Uterus (tissue), 4 donors: Measurements from ENCODE around the gene ETF1. TPM values are rescaled to one million over a fixed set of nuclear protein-coding genes. Genes with fewer than 3 reads are reported as not detected.

Source experiments
- DNase-seq, 2 donors: peaks; one replicate each; pipeline ENCODE4 v3.0.0-alpha.2; 2019 to 2020
- H3K27ac ChIP-seq, 2 donors: fragments of 200-600 bp; sonication (generic); 1 replicate in 1 of 2; 2 replicates in 1 of 2; pipeline ENCODE4 v1.5.1; 2016 to 2018
- H3K27me3 ChIP-seq, 2 donors: fragments of 200-600 bp; sonication (generic); one replicate each; pipeline ENCODE4 v1.5.1; 2018 to 2019; ENCODE audit warnings: control low read depth in 1 of 2
- H3K36me3 ChIP-seq, 2 donors: fragments of 200-600 bp; sonication (generic); one replicate each; pipeline ENCODE4 v1.5.1; 2019; ENCODE audit warnings: control low read depth in 1 of 2
- H3K4me1 ChIP-seq, 2 donors: fragments of 200-600 bp; sonication (generic); one replicate each; pipeline ENCODE4 v1.5.1; 2018 to 2019; ENCODE audit warnings: control low read depth in 1 of 2
- H3K4me3 ChIP-seq, 2 donors: fragments of 200-600 bp; sonication (generic); 1 replicate in 1 of 2; 2 replicates in 1 of 2; pipeline ENCODE4 v1.5.1; 2018 to 2019; ENCODE audit warnings: mild to moderate bottlenecking in 1 of 2
- H3K9me3 ChIP-seq, 2 donors: fragments of 200-600 bp; sonication (generic); one replicate each; pipeline ENCODE4 v1.5.1; 2019; ENCODE audit warnings: control low read depth in 1 of 2
- POLR2A ChIP-seq, 2 donors: fragments of 450-650 bp; IDR thresholded peaks; one replicate each; pipeline ENCODE4 v1.6.1; 2016; ENCODE audit warnings: antibody characterized with exemption in 2 of 2, mild to moderate bottlenecking in 1 of 2, moderate library complexity in 1 of 2
- intact Hi-C: fragments of 100-400 bp; cut with DNase I; formaldehyde crosslinking; loops from one replicate; pipeline ENCODE4 v1.15.1; 2023; ENCODE audit warnings: low total_unique reads
- total RNA-seq, 4 donors: library from RNA; depleted of rRNA in 3 of 4; stranded (reverse); fragments of >200 nt in 3 of 4; gene quantifications; one replicate each; pipeline versions ENCODE4 v1.1.0 to v1.2.4, GENCODE V29; 2014 to 2023
- TF ChIP-seq, protein P1 (sequence below), 4 experiments: fragments of 200-600 bp in 2 of 4; fragments of 450-650 bp in 2 of 4; sonication (generic) in 2 of 4; IDR thresholded peaks; one replicate each; pipeline ENCODE4 v1.5.1; 2016 to 2019; ENCODE audit warnings: antibody characterized with exemption in 4 of 4, mild to moderate bottlenecking in 2 of 4, moderate library complexity in 1 of 4
- donor health status: DM: yes; HTN: yes; CAD: no.

The ETF1 gene
- total RNA-seq, 4 donors from 2014 or later = 40.9 to 129 (median 87.8) TPM

- TF ChIP-seq, protein P1, sequence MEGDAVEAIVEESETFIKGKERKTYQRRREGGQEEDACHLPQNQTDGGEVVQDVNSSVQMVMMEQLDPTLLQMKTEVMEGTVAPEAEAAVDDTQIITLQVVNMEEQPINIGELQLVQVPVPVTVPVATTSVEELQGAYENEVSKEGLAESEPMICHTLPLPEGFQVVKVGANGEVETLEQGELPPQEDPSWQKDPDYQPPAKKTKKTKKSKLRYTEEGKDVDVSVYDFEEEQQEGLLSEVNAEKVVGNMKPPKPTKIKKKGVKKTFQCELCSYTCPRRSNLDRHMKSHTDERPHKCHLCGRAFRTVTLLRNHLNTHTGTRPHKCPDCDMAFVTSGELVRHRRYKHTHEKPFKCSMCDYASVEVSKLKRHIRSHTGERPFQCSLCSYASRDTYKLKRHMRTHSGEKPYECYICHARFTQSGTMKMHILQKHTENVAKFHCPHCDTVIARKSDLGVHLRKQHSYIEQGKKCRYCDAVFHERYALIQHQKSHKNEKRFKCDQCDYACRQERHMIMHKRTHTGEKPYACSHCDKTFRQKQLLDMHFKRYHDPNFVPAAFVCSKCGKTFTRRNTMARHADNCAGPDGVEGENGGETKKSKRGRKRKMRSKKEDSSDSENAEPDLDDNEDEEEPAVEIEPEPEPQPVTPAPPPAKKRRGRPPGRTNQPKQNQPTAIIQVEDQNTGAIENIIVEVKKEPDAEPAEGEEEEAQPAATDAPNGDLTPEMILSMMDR (IDR thresholded peaks at IDR 0.05) = no peak
- no peak for TF ChIP-seq POLR2A (IDR thresholded peaks at IDR 0.05)
- intact Hi-C loops = no loop called here
- Histone ChIP-seq H3K4me3 (no peak overlapping the region), H3K9me3 (no peaks in the 10 kb centered on the region), H3K36me3 (no peaks in the 10 kb centered on the region), H3K4me1 (no peaks in the 10 kb centered on the region), H3K27ac (no peak overlapping the region), H3K27me3 (no peaks in the 10 kb centered on the region)
- no peak for DNase-seq
Observed at GRCh38 chr5:138554143-138554542, 11.1 kb upstream of the ETF1 start.

GRCh38 chr5:138553437-138554095 is 10.5 kb upstream of the ETF1 start:
- Histone ChIP-seq H3K36me3 (no peaks in the 10 kb centered on the region), H3K4me3 (no peak overlapping the region), H3K9me3 (no peaks in the 10 kb centered on the region), H3K27ac (no peak overlapping the region), H3K27me3 (no peaks in the 10 kb centered on the region), H3K4me1 (no peaks in the 10 kb centered on the region)
- intact Hi-C loops = no loop called here
- no peak for TF ChIP-seq POLR2A (IDR thresholded peaks at IDR 0.05)
- TF ChIP-seq, protein P1 (IDR thresholded peaks at IDR 0.05) = no peak
- no peak for DNase-seq

GRCh38 chr5:138552657-138553056 is 9.6 kb upstream of the ETF1 start:
- intact Hi-C loops = no loop called here
- Histone ChIP-seq H3K27ac (no peak overlapping the region), H3K36me3 (no peaks in the 10 kb centered on the region), H3K4me1 (no peaks in the 10 kb centered on the region), H3K27me3 (no peaks in the 10 kb centered on the region), H3K4me3 (no peak overlapping the region), H3K9me3 (no peaks in the 10 kb centered on the region)
- TF ChIP-seq POLR2A (IDR thresholded peaks at IDR 0.05) = no peak
- TF ChIP-seq, protein P1 (IDR thresholded peaks at IDR 0.05) = no peak
- no peak for DNase-seq

- Histone ChIP-seq H3K9me3 (no peaks in the 10 kb centered on the region), H3K36me3 (no peaks in the 10 kb centered on the region), H3K27me3 (no peaks in the 10 kb centered on the region), H3K4me3 (no peak overlapping the region), H3K27ac (no peak overlapping the region), H3K4me1 (peaks cover 8 to 11% of the 10 kb centered on the region in 2 donors)
- intact Hi-C loops = no loop called here
- DNase-seq = no peak
- TF ChIP-seq, protein P1 (IDR thresholded peaks at IDR 0.05) = no peak
- no peak for TF ChIP-seq POLR2A (IDR thresholded peaks at IDR 0.05)
Observed at GRCh38 chr5:138549414-138549813, 6.4 kb upstream of the ETF1 start.

DNA sequence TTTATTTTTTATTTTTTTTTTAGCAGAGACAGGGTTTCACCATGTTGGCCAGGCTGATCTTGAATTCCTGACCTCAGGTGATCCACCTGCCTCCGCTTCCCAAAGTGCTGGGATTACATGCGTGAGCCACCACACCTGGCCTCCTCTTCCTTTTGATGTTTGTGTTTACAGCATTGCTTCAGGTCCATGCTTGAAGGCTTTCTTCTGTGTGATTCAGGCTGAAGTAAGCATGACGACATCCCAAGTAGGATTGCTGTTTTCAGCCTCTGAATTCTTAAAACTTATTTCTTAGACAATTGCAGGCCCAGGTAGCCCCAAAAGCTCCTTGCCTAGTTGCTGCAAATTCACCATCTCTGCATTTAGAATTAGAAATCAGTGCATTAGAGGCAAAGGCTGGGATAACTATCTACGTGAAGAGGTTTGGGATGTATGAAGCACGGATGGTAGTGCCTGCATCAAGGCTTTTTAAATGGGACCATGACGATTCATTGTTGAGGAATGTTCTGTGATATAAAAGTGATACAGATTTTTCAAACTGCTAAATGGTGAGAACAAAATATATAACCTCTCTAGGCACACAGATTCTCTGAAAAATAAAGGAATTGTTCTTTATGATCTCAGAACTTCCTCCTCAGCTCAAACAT is 3.0 kb upstream of the ETF1 start:
- no peak for DNase-seq
- Histone ChIP-seq H3K9me3 (no peaks in the 10 kb centered on the region), H3K4me1 (peaks cover 8 to 17% of the 10 kb centered on the region in 2 donors), H3K4me3 (no peak overlapping the region), H3K27me3 (no peaks in the 10 kb centered on the region), H3K36me3 (no peaks in the 10 kb centered on the region), H3K27ac (no peak overlapping the region)
- TF ChIP-seq, protein P1 (IDR thresholded peaks at IDR 0.05) = no peak
- no peak for TF ChIP-seq POLR2A (IDR thresholded peaks at IDR 0.05)
- intact Hi-C loops = no loop called here
